ENCODE results near the gene MCTP1.

- no peak for TF ChIP-seq ESRRG (CRISPR knock-in tag; IDR thresholded peaks at IDR 0.05)
- no peak for TF ChIP-seq RARB (CRISPR knock-in tag; IDR thresholded peaks at IDR 0.05)
- no peak for TF ChIP-seq TCF4 (CRISPR knock-in tag; IDR thresholded peaks at IDR 0.05; ENCODE audit: borderline replicate concordance)
- no peak for TF ChIP-seq SNAI2 (CRISPR knock-in tag; IDR thresholded peaks at IDR 0.05)
- TF ChIP-seq ZFP30 (CRISPR knock-in tag; IDR thresholded peaks at IDR 0.05): no peak
- no peak for TF ChIP-seq ZNF8 (CRISPR knock-in tag; IDR thresholded peaks at IDR 0.05)
- TF ChIP-seq ARNTL (CRISPR knock-in tag; IDR thresholded peaks at IDR 0.05; ENCODE audit: borderline replicate concordance, low read depth): no peak
- TF ChIP-seq PATZ1 (CRISPR knock-in tag; IDR thresholded peaks at IDR 0.05; ENCODE audit: borderline replicate concordance): no peak
- TF ChIP-seq GLIS3 (CRISPR knock-in tag; IDR thresholded peaks at IDR 0.05): no peak
- TF ChIP-seq BACH2 (CRISPR knock-in tag; IDR thresholded peaks at IDR 0.05; ENCODE audit: borderline replicate concordance): no peak
- no peak for TF ChIP-seq ZFP3 (CRISPR knock-in tag; IDR thresholded peaks at IDR 0.05)
- TF ChIP-seq POU6F1 (CRISPR knock-in tag; IDR thresholded peaks at IDR 0.05; ENCODE audit: borderline replicate concordance, low read depth): no peak
Observed at GRCh38 chr5:94847726-94848125, 437.2 kb downstream of the MCTP1 start.

Measured in SK-N-SH treated with all-trans-retinoic acid at 6 μM for 48 hours (cell line).